Esophagus muscularis mucosa (tissue), 4 donors: ENCODE results near the gene IGFBP4.

Source experiments
- CTCF ChIP-seq, 3 experiments: fragments of 200-600 bp in 2 of 3; fragments of 450-650 bp in 1 of 3; sonication (generic) in 2 of 3; IDR thresholded peaks; one replicate each; pipeline ENCODE4 v1.5.1; 2017 to 2019; ENCODE audit warnings: antibody characterized with exemption in 3 of 3, mild to moderate bottlenecking in 2 of 3, moderate library complexity in 1 of 3
- EP300 ChIP-seq: sonication (generic); formaldehyde crosslinking; IDR thresholded peaks from one replicate; pipeline ENCODE4 v1.6.1; 2017; ENCODE audit warnings: antibody characterized with exemption
- POLR2A ChIP-seq: fragments of 450-650 bp; IDR thresholded peaks from one replicate; pipeline ENCODE4 v1.6.1; 2017; ENCODE audit warnings: antibody characterized with exemption, moderate library complexity, mild to moderate bottlenecking, low read depth
- POLR2AphosphoS5 ChIP-seq, 2 donors: sonication (generic); formaldehyde crosslinking; IDR thresholded peaks; one replicate each; pipeline ENCODE4 v1.6.1; 2017; ENCODE audit warnings: antibody characterized with exemption in 2 of 2

- TF ChIP-seq CTCF (IDR thresholded peaks at IDR 0.05), result no peak
- no peak for TF ChIP-seq EP300
- TF ChIP-seq POLR2A, result no peak
- peak; percentile 66 to 75 for TF ChIP-seq POLR2AphosphoS5 (IDR thresholded peaks at IDR 0.05)
Measured at GRCh38 chr17:40452216-40452787, 9.1 kb downstream of the IGFBP4 start.
